Myometrial cell (primary cell): Measurements from ENCODE around the gene ABHD14A. TPM values are rescaled to one million over a fixed set of nuclear protein-coding genes. Genes with fewer than 3 reads are reported as not detected.

Experiments
- total RNA-seq: library from RNA; depleted of rRNA; stranded (reverse); fragments of >200 nt; gene quantifications from 2 replicates; pipeline ENCODE4 v1.2.3, GENCODE V29; 2015

Gene ABHD14A
- 21.3 and 25.4 TPM in 2 replicates for total RNA-seq

DNA sequence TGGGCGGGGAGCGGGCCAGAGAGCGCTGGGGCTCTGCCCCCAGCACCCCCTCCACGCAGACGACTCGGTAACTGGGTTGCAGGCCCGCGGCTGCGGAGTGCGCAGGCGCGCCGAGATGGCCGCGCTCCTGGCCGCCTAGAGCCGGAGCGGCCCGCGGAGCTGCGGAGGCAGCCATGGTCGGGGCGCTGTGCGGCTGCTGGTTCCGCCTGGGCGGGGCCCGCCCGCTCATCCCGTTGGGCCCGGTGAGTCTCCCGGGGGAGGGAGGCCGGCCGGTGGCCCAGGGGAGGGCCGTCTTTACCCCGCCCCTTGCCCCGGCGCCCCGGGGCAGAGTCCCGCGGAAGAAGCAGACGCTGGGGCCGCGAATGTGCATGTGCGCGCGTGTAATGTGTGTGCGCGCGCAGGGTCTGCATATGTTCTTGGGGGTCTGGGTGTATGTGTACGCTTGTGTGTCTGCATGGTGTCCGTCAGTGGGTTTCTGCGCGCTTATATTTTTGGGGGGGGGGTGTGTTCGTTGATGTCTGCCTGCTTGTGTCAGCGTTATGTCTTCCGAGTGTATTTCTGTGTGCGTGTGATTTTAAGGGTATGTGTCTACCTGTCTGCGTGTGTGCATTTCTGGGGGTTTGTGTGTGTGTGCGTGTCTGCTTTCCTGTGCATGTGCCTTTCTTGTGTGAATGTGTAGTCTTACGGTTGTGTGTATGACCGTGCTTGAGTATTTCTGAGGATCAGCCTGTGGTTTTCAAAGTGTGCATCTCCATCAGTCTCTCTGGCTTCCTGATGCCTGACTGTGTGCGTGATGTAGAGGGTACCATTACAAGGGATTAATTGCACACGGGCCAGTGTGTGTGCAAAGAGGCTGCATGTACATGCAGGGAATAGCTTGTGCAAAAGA lies at the start of gene ABHD14A:
Gene ABHD14A, plus strand, starts transcription at position 102 of the 889 bp plus-strand sequence. Its CDS starts 72 bp downstream, at position 174.

GRCh38 chr3:51941798-51942602 lies 32.9 kb upstream of the ABHD14A start, which contains the start of the genes PARP3 and RRP9:
TSS of gene PARP3 (plus strand) at chr3:51942363. CDS start at chr3:51943356, 993 bp downstream.
TSS of gene RRP9 (minus strand) at chr3:51941904. CDS start at chr3:51941867, 37 bp downstream.

DNA sequence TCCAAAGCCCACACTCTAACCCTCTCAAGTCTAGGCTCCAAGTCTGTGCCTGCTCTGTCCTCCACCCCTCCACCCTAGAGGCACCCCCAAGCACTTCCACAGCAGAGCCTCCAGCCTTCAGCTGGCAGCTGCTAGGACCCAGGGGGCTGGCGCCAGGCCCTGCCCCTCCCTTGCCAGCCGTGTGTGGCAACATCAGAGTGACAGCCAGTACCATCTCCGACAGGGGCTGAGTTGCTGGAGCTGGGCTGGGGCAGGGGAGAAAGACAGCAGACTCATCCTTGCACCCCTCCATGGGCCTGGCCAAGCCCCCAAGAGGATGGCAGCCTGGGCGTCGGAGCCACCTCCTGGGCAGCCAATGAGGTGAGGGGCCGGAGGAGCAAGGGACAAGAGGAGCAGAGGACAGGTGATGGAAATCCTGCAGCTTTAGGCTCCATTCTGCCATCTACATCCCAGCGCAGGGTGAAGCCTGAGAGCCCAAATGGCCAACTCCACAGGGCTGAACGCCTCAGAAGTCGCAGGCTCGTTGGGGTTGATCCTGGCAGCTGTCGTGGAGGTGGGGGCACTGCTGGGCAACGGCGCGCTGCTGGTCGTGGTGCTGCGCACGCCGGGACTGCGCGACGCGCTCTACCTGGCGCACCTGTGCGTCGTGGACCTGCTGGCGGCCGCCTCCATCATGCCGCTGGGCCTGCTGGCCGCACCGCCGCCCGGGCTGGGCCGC lies 19.5 kb upstream of the ABHD14A start, which contains the start of gene GPR62:
Gene GPR62, plus strand, starts transcription at position 207 of the 718 bp plus-strand sequence. Its CDS starts 272 bp downstream, at position 479.

GRCh38 chr3:51967384-51968169 lies 7.3 kb upstream of the ABHD14A start, which contains the start of gene PCBP4:
TSS of gene PCBP4 (minus strand) at chr3:51967454. CDS start at chr3:51961240, 6,214 bp downstream.

GRCh38 chr3:51982838-51983577 lies 8.1 kb downstream of the ABHD14A start, which contains the start of gene ACY1:
TSS of gene ACY1 (plus strand) at chr3:51983535. CDS start at chr3:51984065, 530 bp downstream.

GRCh38 chr3:51995346-51996163 lies 20.7 kb downstream of the ABHD14A start, which contains the start of gene RPL29:
TSS of gene RPL29 (minus strand) at chr3:51995895. CDS start at chr3:51995461, 434 bp downstream.

Other genes with a start within 250 kb of the ABHD14A start
- not detected in 2 replicates for gene IQCF6, start 195.8 kb upstream of the ABHD14A start, total RNA-seq
- not detected in 2 replicates for gene IQCF2, start 113.4 kb upstream of the ABHD14A start, total RNA-seq
- not detected in 2 replicates for gene IQCF5, start 99.5 kb upstream of the ABHD14A start, total RNA-seq
- gene IQCF1, start 71.7 kb upstream of the ABHD14A start, total RNA-seq, result not detected in 2 replicates
- gene RRP9, start 33.2 kb upstream of the ABHD14A start, total RNA-seq, result 25.5 and 30.0 TPM in 2 replicates
- gene PARP3, start 32.7 kb upstream of the ABHD14A start, total RNA-seq, result 35.6 and 51.3 TPM in 2 replicates
- gene GPR62, start 19.7 kb upstream of the ABHD14A start, total RNA-seq, result not detected in 2 replicates
- gene PCBP4, start 7.6 kb upstream of the ABHD14A start, total RNA-seq, result 66.3 and 87.4 TPM in 2 replicates
- 51.6 and 62.0 TPM in 2 replicates for gene ABHD14B, start 1.0 kb upstream of the ABHD14A start, total RNA-seq
- gene ACY1, start 8.5 kb downstream of the ABHD14A start, total RNA-seq, result 49.8 and 68.0 TPM in 2 replicates
- 1,782 and 2,109 TPM in 2 replicates for gene RPL29, start 20.8 kb downstream of the ABHD14A start, total RNA-seq
- gene DUSP7, start 81.5 kb downstream of the ABHD14A start, total RNA-seq, result 12.6 and 17.3 TPM in 2 replicates
- 11.2 and 15.8 TPM in 2 replicates for gene POC1A, start 179.4 kb downstream of the ABHD14A start, total RNA-seq
- gene ALAS1, start 223.1 kb downstream of the ABHD14A start, total RNA-seq, result 48.0 and 49.0 TPM in 2 replicates